ENCODE results near the gene ECSIT.

GRCh38 chr19:11505504-11506100, 23.3 kb downstream of the ECSIT start, which contains the start of gene ZNF653:
- TF ChIP-seq, protein P1, sequence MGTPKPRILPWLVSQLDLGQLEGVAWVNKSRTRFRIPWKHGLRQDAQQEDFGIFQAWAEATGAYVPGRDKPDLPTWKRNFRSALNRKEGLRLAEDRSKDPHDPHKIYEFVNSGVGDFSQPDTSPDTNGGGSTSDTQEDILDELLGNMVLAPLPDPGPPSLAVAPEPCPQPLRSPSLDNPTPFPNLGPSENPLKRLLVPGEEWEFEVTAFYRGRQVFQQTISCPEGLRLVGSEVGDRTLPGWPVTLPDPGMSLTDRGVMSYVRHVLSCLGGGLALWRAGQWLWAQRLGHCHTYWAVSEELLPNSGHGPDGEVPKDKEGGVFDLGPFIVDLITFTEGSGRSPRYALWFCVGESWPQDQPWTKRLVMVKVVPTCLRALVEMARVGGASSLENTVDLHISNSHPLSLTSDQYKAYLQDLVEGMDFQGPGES (IDR thresholded peaks at IDR 0.05; ENCODE audit: low read depth, low read length), result no peak
- peak; percentile 81 for TF ChIP-seq GABPA (IDR thresholded peaks at IDR 0.05; ENCODE audit: low read depth)
- TF ChIP-seq CTCF (IDR thresholded peaks at IDR 0.05), result no peak
- TF ChIP-seq NRF1 (IDR thresholded peaks at IDR 0.05; ENCODE audit: low read depth, low read length), result peak; percentile 47; the same call in 1 of the 2 replicates
- TF ChIP-seq SIN3A (IDR thresholded peaks at IDR 0.05; ENCODE audit: borderline replicate concordance, low read depth, low read length), result no peak; the same call in none of the 2 replicates
- no peak for TF ChIP-seq EZH2phosphoT487 (IDR thresholded peaks at IDR 0.05; ENCODE audit: borderline replicate concordance, low read depth)
- TF ChIP-seq, protein P2, sequence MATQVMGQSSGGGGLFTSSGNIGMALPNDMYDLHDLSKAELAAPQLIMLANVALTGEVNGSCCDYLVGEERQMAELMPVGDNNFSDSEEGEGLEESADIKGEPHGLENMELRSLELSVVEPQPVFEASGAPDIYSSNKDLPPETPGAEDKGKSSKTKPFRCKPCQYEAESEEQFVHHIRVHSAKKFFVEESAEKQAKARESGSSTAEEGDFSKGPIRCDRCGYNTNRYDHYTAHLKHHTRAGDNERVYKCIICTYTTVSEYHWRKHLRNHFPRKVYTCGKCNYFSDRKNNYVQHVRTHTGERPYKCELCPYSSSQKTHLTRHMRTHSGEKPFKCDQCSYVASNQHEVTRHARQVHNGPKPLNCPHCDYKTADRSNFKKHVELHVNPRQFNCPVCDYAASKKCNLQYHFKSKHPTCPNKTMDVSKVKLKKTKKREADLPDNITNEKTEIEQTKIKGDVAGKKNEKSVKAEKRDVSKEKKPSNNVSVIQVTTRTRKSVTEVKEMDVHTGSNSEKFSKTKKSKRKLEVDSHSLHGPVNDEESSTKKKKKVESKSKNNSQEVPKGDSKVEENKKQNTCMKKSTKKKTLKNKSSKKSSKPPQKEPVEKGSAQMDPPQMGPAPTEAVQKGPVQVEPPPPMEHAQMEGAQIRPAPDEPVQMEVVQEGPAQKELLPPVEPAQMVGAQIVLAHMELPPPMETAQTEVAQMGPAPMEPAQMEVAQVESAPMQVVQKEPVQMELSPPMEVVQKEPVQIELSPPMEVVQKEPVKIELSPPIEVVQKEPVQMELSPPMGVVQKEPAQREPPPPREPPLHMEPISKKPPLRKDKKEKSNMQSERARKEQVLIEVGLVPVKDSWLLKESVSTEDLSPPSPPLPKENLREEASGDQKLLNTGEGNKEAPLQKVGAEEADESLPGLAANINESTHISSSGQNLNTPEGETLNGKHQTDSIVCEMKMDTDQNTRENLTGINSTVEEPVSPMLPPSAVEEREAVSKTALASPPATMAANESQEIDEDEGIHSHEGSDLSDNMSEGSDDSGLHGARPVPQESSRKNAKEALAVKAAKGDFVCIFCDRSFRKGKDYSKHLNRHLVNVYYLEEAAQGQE (IDR thresholded peaks at IDR 0.05; ENCODE audit: low read depth, low read length), result no peak
- no peak; a peak in 2 of 4 replicates for TF ChIP-seq EP300 (IDR thresholded peaks at IDR 0.05; ENCODE audit: borderline replicate concordance in 1 of 2, low read depth in 1 of 2, low read length in 1 of 2)
- TF ChIP-seq, protein P3, sequence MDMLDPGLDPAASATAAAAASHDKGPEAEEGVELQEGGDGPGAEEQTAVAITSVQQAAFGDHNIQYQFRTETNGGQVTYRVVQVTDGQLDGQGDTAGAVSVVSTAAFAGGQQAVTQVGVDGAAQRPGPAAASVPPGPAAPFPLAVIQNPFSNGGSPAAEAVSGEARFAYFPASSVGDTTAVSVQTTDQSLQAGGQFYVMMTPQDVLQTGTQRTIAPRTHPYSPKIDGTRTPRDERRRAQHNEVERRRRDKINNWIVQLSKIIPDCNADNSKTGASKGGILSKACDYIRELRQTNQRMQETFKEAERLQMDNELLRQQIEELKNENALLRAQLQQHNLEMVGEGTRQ (IDR thresholded peaks at IDR 0.05; ENCODE audit: borderline replicate concordance, low read depth, low read length), result no peak

All from SK-N-SH (cell line).